Prostate gland (tissue), 2 donors: ENCODE measurements around the gene TRIO. TPM values are rescaled to one million over a fixed set of nuclear protein-coding genes. Genes with fewer than 3 reads are reported as not detected.
A peak's percentile ranks its signal among the peaks of the same experiment; 100 is the strongest.

Source experiments
- DNase-seq: peaks from one replicate; pipeline ENCODE4 v3.0.0-alpha.2; 2019; ENCODE audit warnings: low spot score
- H3K27ac ChIP-seq, 2 donors: fragments of 200-600 bp; sonication (generic); 2 replicates each; pipeline ENCODE4 v1.5.1; 2017 to 2019
- H3K27me3 ChIP-seq: fragments of 200-600 bp; sonication (generic); replicated peaks from 2 replicates; pipeline ENCODE4 v1.5.1; 2019; ENCODE audit not compliant: insufficient read depth
- H3K36me3 ChIP-seq, 2 donors: fragments of 200-600 bp; sonication (generic); 1 replicate in 1 of 2; 2 replicates in 1 of 2; pipeline versions ENCODE4 v1.5.1 to v1.8.1; 2017 to 2019
- H3K4me1 ChIP-seq: fragments of 200-600 bp; sonication (generic); replicated peaks from 2 replicates; pipeline ENCODE4 v1.5.1; 2019
- H3K4me3 ChIP-seq, 2 donors: fragments of 200-600 bp; sonication (generic); 2 replicates each; pipeline ENCODE4 v1.5.1; 2017 to 2019
- H3K9me3 ChIP-seq: fragments of 200-600 bp; sonication (generic); 2 replicates; pipeline ENCODE4 v1.5.1; 2017
- CTCF ChIP-seq, 4 experiments: fragments of 200-600 bp in 2 of 4; fragments of 450-650 bp in 2 of 4; sonication (generic) in 2 of 4; IDR thresholded peaks; 1 replicate in 3 of 4; 2 replicates in 1 of 4; pipeline ENCODE4 v1.5.1; 2016 to 2019; ENCODE audit warnings: antibody characterized with exemption in 4 of 4, mild to moderate bottlenecking in 2 of 4, moderate library complexity in 2 of 4
- POLR2A ChIP-seq: fragments of 450-650 bp; IDR thresholded peaks from one replicate; pipeline ENCODE4 v1.6.1; 2016; ENCODE audit warnings: antibody characterized with exemption, mild to moderate bottlenecking
- POLR2AphosphoS5 ChIP-seq: sonication (generic); formaldehyde crosslinking; IDR thresholded peaks from one replicate; pipeline ENCODE4 v1.6.1; 2017; ENCODE audit warnings: antibody characterized with exemption
- WGBS: methylation state at CpG from one replicate; pipeline ENCODE4 v1.1.5; 2018; 5-methylcytosine and 5-hydroxymethylcytosine counted together
- intact Hi-C: fragments of 100-400 bp; cut with DNase I; formaldehyde crosslinking; loops from one replicate; pipeline ENCODE4 v1.14.2; 2022
- total RNA-seq, 2 donors: library from RNA; depleted of rRNA; stranded (reverse); fragments of >200 nt; gene quantifications; one replicate each; pipeline ENCODE4 v1.1.0, GENCODE V29; 2016

Gene TRIO
- total RNA-seq, 2 donors from 2014 or later, result 90.3 to 197 TPM

GRCh38 chr5:14395411-14395810, 252.3 kb downstream of the TRIO start:
- DNase-seq, result no peak
- no peak overlapping the region for H3K4me3 ChIP-seq
- peaks cover 0 to 5% of the 10 kb centered on the region in 2 donors for H3K36me3 ChIP-seq
- no peaks in the 10 kb centered on the region for H3K9me3 ChIP-seq
- TF ChIP-seq POLR2AphosphoS5 (no peak), POLR2A (no peak), CTCF (IDR thresholded peaks at IDR 0.05) (no peak)
- intact Hi-C loops, result loop anchor here (5.0 kb wide), 1 partner anchor 187 kb away; the partner anchor contains the start of gene OTULINL
- no peaks in the 10 kb centered on the region for H3K27me3 ChIP-seq
- WGBS, result 95% methylated on average over 1 of the region's 1 CpG
- H3K4me1 ChIP-seq, result no peaks in the 10 kb centered on the region
- H3K27ac ChIP-seq, result no peak overlapping the region

- intact Hi-C loops, result loop anchor here (5.0 kb wide), 1 partner anchor 186 kb away; the partner anchor contains the start of gene OTULINL
- TF ChIP-seq CTCF (IDR thresholded peaks at IDR 0.05), result no peak
- no peak for TF ChIP-seq POLR2A
- no peak for TF ChIP-seq POLR2AphosphoS5
- Histone ChIP-seq H3K4me3 (no peak overlapping the region), H3K27ac (no peak overlapping the region), H3K9me3 (no peaks in the 10 kb centered on the region), H3K4me1 (no peaks in the 10 kb centered on the region), H3K27me3 (no peaks in the 10 kb centered on the region), H3K36me3 (peaks cover 0 to 5% of the 10 kb centered on the region in 2 donors)
- no peak for DNase-seq
- WGBS, result 91% methylated on average over 7 of the region's 7 CpGs
These were observed 252.9 kb downstream of the TRIO start for GRCh38 chr5:14396066-14396465.

GRCh38 chr5:14396737-14397136, 253.6 kb downstream of the TRIO start:
- H3K4me1 ChIP-seq, result no peaks in the 10 kb centered on the region
- H3K9me3 ChIP-seq, result no peaks in the 10 kb centered on the region
- TF ChIP-seq POLR2AphosphoS5, result no peak
- H3K27me3 ChIP-seq, result no peaks in the 10 kb centered on the region
- peak overlapping the region in 1 of 2 donors; percentile 42 for H3K27ac ChIP-seq
- H3K4me3 ChIP-seq, result no peak overlapping the region
- peaks cover 0 to under 1% of the 10 kb centered on the region in 2 donors for H3K36me3 ChIP-seq
- intact Hi-C loops, result loop anchor here (5.0 kb wide), 1 partner anchor 186 kb away; the partner anchor contains the start of gene OTULINL
- 76% methylated on average over 5 of the region's 5 CpGs for WGBS
- no peak for DNase-seq

- Histone ChIP-seq H3K4me1 (no peaks in the 10 kb centered on the region), H3K27me3 (no peaks in the 10 kb centered on the region), H3K27ac (peak overlapping the region; percentile 21 to 42), H3K9me3 (no peaks in the 10 kb centered on the region), H3K4me3 (no peak overlapping the region), H3K36me3 (no peaks in the 10 kb centered on the region)
- peak; percentile 31 for DNase-seq
- WGBS, result 29% methylated on average over 3 of the region's 3 CpGs
- intact Hi-C loops, result loop anchor here (2.0 to 5.0 kb wide), 2 partner anchors 185 to 251 kb away; partner anchors contain the start of gene OTULINL
- no peak for TF ChIP-seq POLR2A
- TF ChIP-seq POLR2AphosphoS5, result peak; percentile 56
These were observed 254.6 kb downstream of the TRIO start for GRCh38 chr5:14397717-14398116.

- Histone ChIP-seq H3K27me3 (no peaks in the 10 kb centered on the region), H3K36me3 (no peaks in the 10 kb centered on the region)
These were observed 256.0 kb downstream of the TRIO start for GRCh38 chr5:14399054-14399692.

More at GRCh38 chr5:14399054-14399692, 256.0 kb downstream of the TRIO start:
- TF ChIP-seq POLR2AphosphoS5 (no peak), POLR2A (no peak), CTCF (IDR thresholded peaks at IDR 0.05) (peak; percentile 39 to 74 (median 63))
- Histone ChIP-seq H3K27ac (no peak overlapping the region), H3K9me3 (no peaks in the 10 kb centered on the region), H3K4me3 (no peak overlapping the region), H3K4me1 (no peaks in the 10 kb centered on the region)
- peak; percentile 25 for DNase-seq
- intact Hi-C loops, result loop anchor here (2.0 to 5.0 kb wide), 2 partner anchors 183 to 250 kb away; partner anchors contain the start of gene OTULINL
- 54% methylated on average over 4 of the region's 4 CpGs for WGBS
